KOPT-K1 (cell line): ENCODE results near the gene MME.

Experiments
- H3K27ac ChIP-seq: fragments of 200-600 bp; sonication (generic); 2 replicates; pipeline ENCODE4 v1.5.1; 2016; ENCODE audit warnings: antibody characterized with exemption, mild to moderate bottlenecking, low read depth, low read length; ENCODE audit not compliant: poor library complexity, severe bottlenecking
- H3K36me3 ChIP-seq: fragments of 200-600 bp; sonication (generic); 2 replicates; pipeline ENCODE4 v1.5.1; 2017; ENCODE audit warnings: antibody characterized with exemption, mild to moderate bottlenecking, low read length, moderate library complexity; ENCODE audit not compliant: insufficient read depth
- H3K9me3 ChIP-seq: fragments of 200-600 bp; sonication (generic); 2 replicates; pipeline ENCODE4 v1.5.1; 2017; ENCODE audit warnings: antibody characterized with exemption, low read length, mild to moderate bottlenecking; ENCODE audit not compliant: insufficient read depth, poor library complexity, severe bottlenecking

The MME gene

GRCh38 chr3:155079746-155080487, at the start of gene MME:
Gene MME, plus strand, starts transcription at chr3:155080319. Its CDS starts 3,849 bp downstream, at chr3:155084168.
- no peaks in the 10 kb centered on the region for H3K36me3 ChIP-seq
- peaks cover 16% of the 10 kb centered on the region for H3K9me3 ChIP-seq
- no peak within 1 kb of the TSS for H3K27ac ChIP-seq

GRCh38 chr3:155031186-155031585, 48.9 kb upstream of the MME start:
- H3K36me3 ChIP-seq = no peaks in the 10 kb centered on the region
- H3K27ac ChIP-seq = no peak overlapping the region
- no peaks in the 10 kb centered on the region for H3K9me3 ChIP-seq

GRCh38 chr3:155032918-155033317, 47.2 kb upstream of the MME start:
- H3K9me3 ChIP-seq = no peaks in the 10 kb centered on the region
- no peaks in the 10 kb centered on the region for H3K36me3 ChIP-seq
- H3K27ac ChIP-seq = no peak overlapping the region

GRCh38 chr3:155034786-155035185, 45.3 kb upstream of the MME start:
- H3K9me3 ChIP-seq = no peaks in the 10 kb centered on the region
- H3K27ac ChIP-seq = no peak overlapping the region
- H3K36me3 ChIP-seq = no peaks in the 10 kb centered on the region

GRCh38 chr3:155035553-155035952, 44.6 kb upstream of the MME start:
- H3K27ac ChIP-seq = no peak overlapping the region

GRCh38 chr3:155037508-155038202, 42.5 kb upstream of the MME start:
- H3K27ac ChIP-seq = no peak overlapping the region
- no peaks in the 10 kb centered on the region for H3K36me3 ChIP-seq
- no peaks in the 10 kb centered on the region for H3K9me3 ChIP-seq

More at GRCh38 chr3:155035553-155035952, 44.6 kb upstream of the MME start:
- no peaks in the 10 kb centered on the region for H3K36me3 ChIP-seq
- no peaks in the 10 kb centered on the region for H3K9me3 ChIP-seq

GRCh38 chr3:155038203-155038554, 41.9 kb upstream of the MME start:
- H3K9me3 ChIP-seq = no peaks in the 10 kb centered on the region
- H3K27ac ChIP-seq = no peak overlapping the region
- H3K36me3 ChIP-seq = no peaks in the 10 kb centered on the region

GRCh38 chr3:155046935-155047334, 33.2 kb upstream of the MME start:
- Histone ChIP-seq H3K27ac (no peak overlapping the region), H3K36me3 (no peaks in the 10 kb centered on the region), H3K9me3 (peaks cover 14% of the 10 kb centered on the region)

GRCh38 chr3:155047672-155048071, 32.4 kb upstream of the MME start:
- Histone ChIP-seq H3K27ac (no peak overlapping the region), H3K36me3 (no peaks in the 10 kb centered on the region), H3K9me3 (peaks cover 21% of the 10 kb centered on the region)

GRCh38 chr3:155049959-155050358, 30.2 kb upstream of the MME start:
- Histone ChIP-seq H3K36me3 (no peaks in the 10 kb centered on the region), H3K9me3 (peaks cover 38% of the 10 kb centered on the region), H3K27ac (no peak overlapping the region)

- Histone ChIP-seq H3K36me3 (no peaks in the 10 kb centered on the region), H3K9me3 (peaks cover 38% of the 10 kb centered on the region), H3K27ac (no peak overlapping the region)
Measured at GRCh38 chr3:155052470-155052869, 27.6 kb upstream of the MME start.

- Histone ChIP-seq H3K9me3 (peaks cover 38% of the 10 kb centered on the region), H3K27ac (no peak overlapping the region), H3K36me3 (no peaks in the 10 kb centered on the region)
Measured at GRCh38 chr3:155053756-155054155, 26.4 kb upstream of the MME start.

GRCh38 chr3:155064920-155065319, 15.2 kb upstream of the MME start:
- Histone ChIP-seq H3K9me3 (no peaks in the 10 kb centered on the region), H3K36me3 (no peaks in the 10 kb centered on the region), H3K27ac (no peak overlapping the region)

- Histone ChIP-seq H3K27ac (no peak overlapping the region), H3K9me3 (no peaks in the 10 kb centered on the region), H3K36me3 (no peaks in the 10 kb centered on the region)
Measured at GRCh38 chr3:155065537-155065936, 14.6 kb upstream of the MME start.

GRCh38 chr3:155069729-155070128, 10.4 kb upstream of the MME start:
- Histone ChIP-seq H3K9me3 (no peaks in the 10 kb centered on the region), H3K36me3 (no peaks in the 10 kb centered on the region), H3K27ac (no peak overlapping the region)

- Histone ChIP-seq H3K9me3 (no peaks in the 10 kb centered on the region), H3K36me3 (no peaks in the 10 kb centered on the region), H3K27ac (no peak overlapping the region)
Measured at GRCh38 chr3:155070316-155070715, 9.8 kb upstream of the MME start.
